H1 (cell line): ENCODE results near the gene MBTPS2.

Source experiments
- BCL11A ChIP-seq, 2 experiments: IDR thresholded peaks; one replicate each; pipeline ENCODE4 v1.6.1; 2011; ENCODE audit warnings: low read depth in 2 of 2, low read length in 2 of 2, mild to moderate bottlenecking in 2 of 2
- CEBPB ChIP-seq: IDR thresholded peaks from 2 replicates; pipeline ENCODE4 v1.6.1; 2012; ENCODE audit warnings: low read depth, low read length

DNA sequence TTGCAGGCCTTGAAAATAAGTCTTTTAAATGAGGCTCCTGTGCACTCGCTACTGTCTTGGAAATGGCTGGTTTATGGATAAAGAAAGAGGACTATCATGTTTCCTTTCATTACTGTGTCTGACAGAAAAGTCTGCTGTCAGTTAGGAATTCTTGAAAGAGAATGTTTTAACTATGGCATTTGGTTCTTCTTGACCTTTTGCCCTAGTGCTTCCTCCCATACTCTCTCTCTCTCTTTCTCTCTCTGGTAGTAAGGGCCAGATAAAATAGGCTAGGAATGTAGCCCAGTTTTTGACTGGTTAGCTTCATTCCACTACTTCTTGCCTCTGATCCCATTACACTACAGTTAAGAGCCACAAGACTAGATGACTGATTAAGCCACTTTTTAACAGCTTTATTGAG is 46.2 kb downstream of the MBTPS2 start:
- no peak for TF ChIP-seq BCL11A (IDR thresholded peaks at IDR 0.05; ENCODE audit: low read depth in 2 of 2, low read length in 2 of 2)
- no peak for TF ChIP-seq CEBPB
